RPMI7951 (cell line): ENCODE results near the gene PCBP2. TPM values are rescaled to one million over a fixed set of nuclear protein-coding genes. Genes with fewer than 3 reads are reported as not detected.
A peak's percentile ranks its signal among the peaks of the same experiment; 100 is the strongest.

ENCODE experiments used
- DNase-seq: peaks from one replicate; pipeline ENCODE4 v3.0.0-alpha.2; 2012; ENCODE audit warnings: low read depth
- total RNA-seq: library from RNA; depleted of rRNA; stranded (reverse); fragments of >200 nt; shearing (Covaris generic); gene quantifications from 2 replicates; pipeline ENCODE4 v1.2.3, GENCODE V29; 2014

PCBP2 gene
- total RNA-seq, 1 experiment from 2014 or later: 135 TPM

GRCh38 chr12:53472056-53472582, 20.2 kb downstream of the PCBP2 start:
- no peak for DNase-seq

DNA sequence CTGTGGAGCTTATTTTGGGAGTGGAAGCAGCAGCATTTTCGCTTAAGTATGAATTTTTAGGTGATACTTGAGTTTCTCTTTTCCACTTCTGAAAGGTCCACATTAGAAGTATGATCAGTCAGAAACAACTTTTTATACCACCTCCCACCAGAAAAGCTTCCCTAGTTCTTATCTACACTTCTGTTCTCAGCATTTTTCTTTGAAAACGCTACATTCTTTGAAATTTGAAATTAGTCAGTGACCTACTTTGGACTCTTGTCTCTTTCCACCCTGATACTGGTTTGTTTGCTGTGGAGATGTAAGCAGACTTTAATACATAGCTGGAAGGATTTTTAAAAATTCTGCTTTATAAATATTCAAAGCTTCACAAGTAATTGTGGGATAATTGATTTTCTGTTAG, 22.2 kb downstream of the PCBP2 start:
- no peak for DNase-seq

GRCh38 chr12:53474819-53475218, 22.9 kb downstream of the PCBP2 start:
- no peak for DNase-seq

- DNase-seq: peak; percentile 24
These were observed 24.9 kb downstream of the PCBP2 start for GRCh38 chr12:53476769-53477209.

DNA sequence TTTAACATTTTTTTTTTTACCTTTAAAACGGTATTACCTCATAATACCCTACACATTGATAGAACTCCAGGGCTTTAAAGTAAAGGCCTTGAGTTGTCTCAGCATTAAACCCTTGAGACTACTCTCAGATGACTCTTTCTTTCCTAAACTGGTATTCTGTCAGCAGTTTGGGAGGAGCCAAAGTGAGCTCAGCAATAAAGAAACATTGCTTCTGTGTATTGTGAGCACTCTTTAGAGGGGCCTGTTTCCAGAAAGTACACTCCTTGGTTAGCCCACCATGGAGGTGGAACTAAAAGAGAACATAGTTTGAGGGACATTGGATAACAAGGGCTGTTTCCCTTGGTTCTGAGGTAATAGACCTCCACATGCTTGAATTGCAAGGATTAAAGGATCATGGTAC, 27.0 kb downstream of the PCBP2 start:
- no peak for DNase-seq

DNA sequence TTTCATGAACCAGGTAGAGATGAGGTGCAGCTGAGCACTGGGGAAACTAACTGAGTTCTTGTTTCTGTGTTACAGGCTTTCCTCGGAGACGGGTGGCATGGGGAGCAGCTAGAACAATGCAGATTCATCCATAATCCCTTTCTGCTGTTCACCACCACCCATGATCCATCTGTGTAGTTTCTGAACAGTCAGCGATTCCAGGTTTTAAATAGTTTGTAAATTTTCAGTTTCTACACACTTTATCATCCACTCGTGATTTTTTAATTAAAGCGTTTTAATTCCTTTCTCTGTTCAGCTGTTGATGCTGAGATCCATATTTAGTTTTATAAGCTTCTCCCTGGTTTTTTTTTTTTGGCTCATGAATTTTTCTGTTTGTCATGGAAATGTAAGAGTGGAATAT, 27.4 kb downstream of the PCBP2 start:
- no peak for DNase-seq

DNA sequence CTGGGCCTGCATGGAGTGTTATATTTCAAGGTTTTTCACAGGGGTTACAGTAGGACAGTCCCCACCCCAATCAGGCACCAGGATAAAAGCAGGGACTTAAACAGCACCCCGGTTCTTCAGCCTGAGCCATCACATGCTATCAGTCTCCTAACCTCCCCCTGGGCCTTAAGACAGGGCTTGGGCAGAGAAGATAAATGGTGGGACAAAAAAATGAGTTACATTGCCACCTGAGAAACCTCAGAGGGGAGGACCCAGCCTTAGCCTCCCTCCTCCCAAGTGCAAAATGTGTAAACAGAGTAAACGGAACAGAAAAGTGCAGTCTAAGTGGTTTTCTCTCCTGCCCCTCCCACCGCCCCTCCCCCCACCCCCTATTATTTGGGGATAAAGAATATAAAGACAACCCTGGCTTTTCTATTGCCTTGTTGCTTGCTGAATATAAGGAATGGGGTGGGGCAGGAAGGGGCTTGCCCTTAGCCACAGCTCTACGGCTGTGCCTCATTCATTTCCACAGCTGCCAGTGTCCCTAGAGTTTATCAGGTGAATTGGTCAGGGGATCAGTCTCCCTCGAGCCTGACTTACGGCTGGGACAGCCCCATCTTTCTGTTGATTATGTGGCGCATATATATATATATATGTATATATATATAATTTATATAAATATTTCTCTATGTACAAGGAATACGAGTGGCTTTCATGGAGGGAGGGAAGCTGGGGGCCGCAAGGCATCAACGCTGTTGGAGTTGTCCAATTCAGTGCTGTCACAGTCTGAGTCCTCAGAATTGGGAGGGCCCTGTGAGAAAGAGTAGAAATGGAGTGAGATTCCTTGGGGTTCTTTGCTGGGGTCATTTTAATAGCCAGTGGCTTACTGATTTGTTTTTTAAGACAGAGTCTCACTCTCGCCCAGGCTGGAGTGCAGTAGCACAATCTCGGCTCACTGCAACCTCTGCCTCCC, 28.9 kb downstream of the PCBP2 start:
- no peak for DNase-seq

GRCh38 chr12:53481458-53481857, 29.6 kb downstream of the PCBP2 start:
- DNase-seq: peak; percentile 45

GRCh38 chr12:53481939-53482586, 30.2 kb downstream of the PCBP2 start:
- no peak for DNase-seq

GRCh38 chr12:53482626-53483168, 30.8 kb downstream of the PCBP2 start:
- DNase-seq: no peak

- no peak for DNase-seq
These were observed 31.5 kb downstream of the PCBP2 start for GRCh38 chr12:53483225-53483978.

- DNase-seq: no peak
These were observed 32.1 kb downstream of the PCBP2 start for GRCh38 chr12:53483979-53484377.

- no peak for DNase-seq
These were observed 33.0 kb downstream of the PCBP2 start for GRCh38 chr12:53484686-53485575.

DNA sequence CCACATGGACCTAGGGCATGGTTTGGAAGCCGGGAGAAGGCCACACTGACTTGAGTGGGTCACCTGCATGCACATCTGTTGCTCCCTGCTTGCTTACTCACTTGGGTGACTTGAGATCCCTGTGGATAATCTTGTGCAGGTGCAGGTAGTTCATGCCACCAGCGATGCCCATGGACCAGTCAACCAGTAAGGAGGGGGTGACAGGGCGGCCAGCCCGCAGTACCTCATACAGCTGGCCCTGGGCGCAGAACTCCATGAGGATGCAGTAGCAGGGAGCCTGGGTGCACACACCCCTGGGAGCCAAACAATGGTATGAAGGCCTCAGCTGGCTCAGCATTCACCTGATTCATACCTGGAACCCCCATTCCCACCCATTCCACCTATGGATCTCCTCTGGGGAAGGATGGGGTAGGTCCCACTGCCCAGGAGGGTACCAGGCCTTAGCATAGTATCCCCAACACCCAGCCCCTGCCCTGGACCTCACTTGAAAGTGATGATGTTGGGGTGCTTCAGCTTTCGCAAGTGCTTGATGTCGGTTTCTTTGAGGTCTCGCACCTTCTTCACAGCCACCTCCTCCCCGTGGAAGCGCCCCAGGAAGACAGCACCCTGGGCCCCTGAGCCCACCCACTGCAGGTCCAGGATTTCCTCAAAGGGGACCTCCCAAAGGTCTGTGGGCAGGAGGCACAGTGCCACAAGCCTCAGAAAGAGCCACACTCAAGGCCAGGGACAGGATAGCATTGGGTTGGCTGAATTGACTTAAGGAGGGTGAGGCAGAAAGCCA, 34.2 kb downstream of the PCBP2 start:
- no peak for DNase-seq

GRCh38 chr12:53486736-53487487, 35.0 kb downstream of the PCBP2 start:
- no peak for DNase-seq

GRCh38 chr12:53489242-53489864, 37.5 kb downstream of the PCBP2 start:
- DNase-seq: no peak

GRCh38 chr12:53492188-53492587, 40.3 kb downstream of the PCBP2 start:
- DNase-seq: no peak

GRCh38 chr12:53492830-53493609, 41.1 kb downstream of the PCBP2 start:
- DNase-seq: peak; percentile 82
